NCI-H2081 treated with DMSO at 0.1 percent for 48 hours (cell line): ENCODE data around the gene ANKDD1B.
"Not testable (repeated sequence)": the region's sequence is repeated elsewhere in the genome, so short reads cannot be mapped to it uniquely, and the experiment has no call there.

Experiments used
- DNase-seq: peaks from one replicate; lab custom pipeline; 2025; lab: John Stamatoyannopoulos, UW

The ANKDD1B gene

DNA sequence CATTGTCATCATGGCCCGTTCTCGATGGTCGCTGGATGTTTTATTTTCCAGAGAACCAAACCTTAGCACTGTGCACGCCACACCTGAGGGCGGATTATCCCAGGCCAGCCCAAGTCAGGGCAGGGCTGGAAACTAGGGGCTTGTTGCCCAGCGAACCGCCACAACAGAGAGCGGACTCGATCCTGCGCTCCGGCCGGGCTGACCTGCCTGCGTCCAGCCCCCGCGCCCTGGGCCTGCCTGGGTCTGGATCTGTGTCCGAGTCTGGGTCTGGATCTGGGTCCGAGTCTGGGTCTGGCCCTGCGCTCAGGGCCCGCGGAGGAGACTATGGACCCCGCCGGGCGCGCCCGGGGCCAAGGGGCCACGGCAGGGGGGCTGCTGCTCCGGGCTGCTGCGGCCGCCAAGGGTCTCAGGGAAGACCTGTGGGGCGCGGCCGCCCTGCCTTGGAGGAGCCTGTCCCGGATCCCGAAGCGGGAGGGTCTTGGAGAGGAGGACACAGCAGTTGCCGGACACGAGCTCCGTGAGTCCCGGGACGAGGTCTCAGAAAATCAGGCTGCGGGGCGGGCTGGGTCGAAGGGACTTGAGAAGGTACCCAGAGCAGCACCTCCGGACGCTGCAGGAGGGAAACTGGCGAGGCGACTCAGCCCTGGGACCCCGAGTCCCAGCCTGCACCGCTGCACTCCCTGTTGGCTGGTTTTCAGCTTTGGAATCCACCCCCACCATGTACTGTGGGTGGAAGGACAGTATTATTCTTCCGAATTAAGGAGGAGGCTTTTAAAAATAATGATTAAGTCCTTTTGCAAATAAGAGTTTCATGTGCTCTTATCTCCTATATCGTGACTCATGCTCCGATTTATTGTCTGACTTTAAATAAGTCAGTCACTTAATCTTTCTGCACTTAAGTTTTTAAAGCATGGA, at the start of gene ANKDD1B:
Gene ANKDD1B, plus strand, starts transcription at position 143 of the 915 bp plus-strand sequence. Its CDS starts 182 bp downstream, at position 325.
- no peak for DNase-seq

GRCh38 chr5:75565991-75566709, 45.1 kb upstream of the ANKDD1B start:
- not testable (repeated sequence) for DNase-seq

- DNase-seq, result no peak
Measured at GRCh38 chr5:75566710-75567309, 44.4 kb upstream of the ANKDD1B start.

DNA sequence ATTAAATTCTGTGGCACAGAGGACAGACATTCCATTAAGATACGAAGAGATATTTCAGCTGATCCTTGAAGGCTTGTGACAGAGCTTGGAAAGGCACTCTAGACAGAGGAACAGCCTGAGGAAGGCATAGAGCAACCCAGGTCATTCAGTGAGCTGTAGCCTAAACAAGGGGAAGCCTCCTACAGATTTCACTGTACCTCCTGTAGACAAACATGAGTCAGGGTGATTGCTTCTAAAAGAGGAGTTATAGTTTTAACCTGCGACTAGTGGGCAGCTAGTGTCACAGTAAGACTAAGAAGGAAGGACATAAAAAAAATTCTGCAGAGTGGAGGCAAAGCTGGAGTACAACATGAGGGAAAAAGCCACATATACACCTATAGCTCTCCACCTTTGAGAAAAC, 43.5 kb upstream of the ANKDD1B start:
- no peak for DNase-seq

GRCh38 chr5:75568202-75568601, 43.1 kb upstream of the ANKDD1B start:
- DNase-seq, result no peak

- DNase-seq, result no peak
Measured at GRCh38 chr5:75571547-75571946, 39.7 kb upstream of the ANKDD1B start.

DNA sequence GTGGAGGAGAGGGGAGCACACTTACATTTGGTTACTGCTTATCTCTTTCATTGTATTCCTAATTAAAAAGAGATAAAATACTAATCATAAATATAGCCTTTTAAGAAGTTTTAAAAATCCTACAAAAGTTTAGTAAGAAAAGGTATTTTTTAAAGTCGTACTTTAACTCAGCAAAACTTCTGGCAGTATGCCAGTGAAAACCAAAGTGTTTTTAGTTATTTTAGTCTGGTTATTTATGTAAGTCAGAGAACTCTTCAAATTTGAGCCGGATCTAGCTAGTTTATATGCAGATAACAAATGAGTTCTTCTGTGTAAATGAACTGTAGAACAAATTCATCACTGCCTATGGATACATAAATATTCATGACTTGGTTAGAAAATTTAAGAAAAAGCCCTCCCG, 36.5 kb upstream of the ANKDD1B start:
- no peak for DNase-seq

- DNase-seq, result not testable (repeated sequence)
Measured at GRCh38 chr5:75578280-75578679, 33.0 kb upstream of the ANKDD1B start.

DNA sequence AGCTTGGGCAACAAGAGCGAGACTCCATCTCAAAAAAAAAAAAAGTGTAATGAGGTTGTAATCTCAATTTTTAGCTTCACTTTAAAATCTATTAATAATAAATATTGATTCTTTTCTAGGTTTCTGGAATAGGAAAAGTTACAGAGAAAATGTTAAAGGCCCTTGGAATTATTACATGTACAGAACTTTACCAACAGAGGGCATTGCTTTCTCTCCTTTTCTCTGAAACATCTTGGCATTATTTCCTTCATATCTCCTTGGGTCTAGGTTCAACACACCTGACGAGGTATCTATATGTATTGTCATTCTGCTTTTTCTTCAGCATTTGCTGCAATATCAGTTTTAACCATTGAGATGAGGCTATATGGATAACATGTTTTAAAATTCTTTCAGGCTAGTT, 26.6 kb upstream of the ANKDD1B start:
- no peak for DNase-seq

- DNase-seq, result no peak
Measured at GRCh38 chr5:75588666-75589065, 22.6 kb upstream of the ANKDD1B start.

DNA sequence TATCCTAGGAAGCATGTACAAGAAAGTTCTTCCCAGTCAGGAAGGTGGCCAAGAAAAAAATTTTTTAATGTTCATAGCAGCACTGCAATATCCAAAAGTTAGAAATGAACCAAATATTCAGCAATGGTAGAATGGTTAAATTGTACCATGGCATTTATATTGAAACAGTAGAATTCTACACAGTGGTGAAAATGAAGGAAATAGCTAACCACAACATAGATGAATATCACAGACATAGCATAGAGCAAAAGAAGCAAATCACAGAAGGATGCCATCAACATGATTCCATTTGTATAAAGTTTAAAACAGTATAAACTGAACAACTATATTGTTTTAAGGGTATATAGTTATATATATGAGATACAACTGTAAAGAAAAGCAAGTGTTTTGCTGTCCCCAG, 10.7 kb upstream of the ANKDD1B start:
- DNase-seq, result no peak

DNA sequence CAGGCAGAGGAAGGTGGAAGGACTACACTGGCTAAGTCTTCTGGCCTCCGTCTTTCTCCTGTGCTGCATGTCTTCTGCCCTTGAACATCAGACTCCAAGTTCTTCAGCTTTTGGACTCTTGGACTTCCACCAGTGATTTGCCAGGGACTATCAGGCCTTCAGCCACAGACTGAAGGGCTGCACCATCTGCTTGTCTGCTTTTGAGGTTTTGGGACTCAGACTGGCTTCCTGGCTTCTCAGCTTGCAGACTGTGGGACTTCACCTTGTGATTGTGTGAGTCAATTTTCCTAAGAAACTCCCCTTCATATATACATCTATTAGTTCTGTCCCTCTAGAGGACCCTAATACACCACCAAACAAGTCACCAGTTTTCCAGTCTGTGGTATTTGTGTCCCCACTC, 9.7 kb upstream of the ANKDD1B start:
- no peak for DNase-seq

GRCh38 chr5:75601996-75602395, 9.3 kb upstream of the ANKDD1B start:
- no peak for DNase-seq

DNA sequence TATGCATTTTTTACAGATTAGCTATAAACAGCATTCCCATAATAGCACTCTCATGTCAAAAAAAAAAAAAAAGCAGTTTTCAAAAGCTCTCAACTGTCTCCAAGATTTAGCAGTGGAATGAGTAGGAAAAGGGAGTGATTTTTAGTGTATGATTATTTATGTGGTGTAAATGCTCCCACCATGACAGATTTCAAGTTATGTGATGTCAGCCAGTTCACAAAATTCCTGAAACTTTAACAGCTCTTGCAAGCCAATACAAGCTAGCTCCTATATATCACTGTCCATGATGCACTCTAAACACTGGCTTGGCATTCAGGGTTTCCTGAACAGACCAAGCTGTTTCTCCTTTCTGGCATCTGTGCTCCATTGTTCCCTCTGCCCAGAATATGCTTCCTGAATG, 7.9 kb upstream of the ANKDD1B start:
- DNase-seq, result no peak

DNA sequence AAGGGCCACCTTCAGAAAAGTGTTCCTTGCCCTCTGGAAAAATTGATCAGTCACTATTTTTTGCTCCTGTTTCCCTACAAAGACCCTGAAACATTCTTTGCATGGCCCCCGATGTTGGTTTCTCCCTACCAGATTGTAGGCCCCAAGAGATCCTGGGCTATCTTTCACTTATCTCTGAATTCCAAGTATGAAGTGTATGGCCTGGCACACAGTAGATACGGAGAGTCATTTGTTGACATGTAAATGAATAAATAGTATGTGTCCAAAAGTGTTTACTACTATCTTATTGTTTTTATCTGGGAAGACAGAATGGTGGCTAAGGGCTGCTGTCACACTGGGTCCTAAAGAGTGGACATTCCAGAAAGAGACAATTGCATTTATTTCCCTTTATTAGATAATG, 7.4 kb upstream of the ANKDD1B start:
- DNase-seq, result no peak

DNA sequence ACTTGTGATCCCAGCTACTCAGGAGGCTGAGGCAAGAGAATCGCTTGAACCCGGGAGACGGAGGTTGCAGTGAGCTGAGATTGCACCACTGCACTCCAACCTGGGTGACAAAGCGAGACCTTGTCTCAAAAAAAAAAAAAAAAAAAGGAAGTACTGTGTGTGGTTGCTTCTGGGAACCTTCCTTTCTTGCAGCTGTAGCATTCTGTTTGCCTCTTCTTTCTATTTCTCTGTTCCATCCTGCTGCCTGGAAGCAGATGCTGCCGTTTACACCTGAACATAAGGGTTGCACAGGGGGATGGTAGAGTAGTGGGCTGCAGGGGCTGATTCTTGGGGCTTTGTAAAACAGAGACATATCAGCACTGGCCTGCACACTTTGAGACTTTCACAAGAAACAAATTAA, 3.9 kb upstream of the ANKDD1B start:
- DNase-seq, result not testable (repeated sequence)

- DNase-seq, result no peak
Measured at GRCh38 chr5:75608870-75609269, 2.4 kb upstream of the ANKDD1B start.

GRCh38 chr5:75610201-75610600, 1.1 kb upstream of the ANKDD1B start:
- DNase-seq, result no peak

DNA sequence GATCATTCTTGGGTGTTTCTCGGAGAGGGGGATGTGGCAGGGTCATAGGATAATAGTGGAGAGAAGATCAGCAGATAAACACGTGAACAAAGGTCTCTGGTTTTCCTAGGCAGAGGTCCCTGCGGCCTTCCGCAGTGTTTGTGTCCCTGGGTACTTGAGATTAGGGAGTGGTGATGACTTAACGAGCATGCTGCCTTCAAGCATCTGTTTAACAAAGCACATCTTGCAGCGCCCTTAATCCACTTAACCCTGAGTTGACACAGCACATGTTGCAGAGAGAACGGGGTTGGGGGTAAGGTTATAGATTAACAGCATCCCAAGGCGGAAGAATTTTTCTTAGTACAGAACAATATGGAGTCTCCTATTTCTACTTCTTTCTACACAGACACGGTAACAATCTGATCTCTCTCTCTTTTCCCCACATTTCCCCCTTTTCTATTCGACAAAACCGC, 368 bp upstream of the ANKDD1B start:
- not testable (repeated sequence) for DNase-seq

- no peak for DNase-seq
Measured at GRCh38 chr5:75612226-75612569, 945 bp downstream of the ANKDD1B start.

DNA sequence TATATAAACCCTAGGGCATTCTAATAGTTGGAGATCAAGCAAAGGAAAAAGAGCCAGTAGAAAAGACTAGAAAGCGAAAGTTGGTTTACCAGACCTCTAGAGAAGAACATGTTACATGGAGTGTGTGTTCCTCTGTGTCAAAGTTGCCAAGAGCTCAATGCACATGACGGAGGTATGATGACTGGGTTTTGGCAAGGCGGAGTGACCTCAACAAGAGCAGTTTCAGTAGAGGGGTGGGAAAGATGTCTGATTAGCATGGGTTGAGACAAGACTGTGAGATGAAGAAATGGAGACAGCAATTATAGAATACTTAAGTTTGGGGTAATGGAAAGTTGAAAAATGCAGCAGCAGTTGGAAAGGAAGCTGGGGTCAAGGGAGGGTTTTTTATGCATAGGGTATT, 1.6 kb downstream of the ANKDD1B start:
- DNase-seq, result no peak

- no peak for DNase-seq
Measured at GRCh38 chr5:75614176-75614575, 2.9 kb downstream of the ANKDD1B start.

DNA sequence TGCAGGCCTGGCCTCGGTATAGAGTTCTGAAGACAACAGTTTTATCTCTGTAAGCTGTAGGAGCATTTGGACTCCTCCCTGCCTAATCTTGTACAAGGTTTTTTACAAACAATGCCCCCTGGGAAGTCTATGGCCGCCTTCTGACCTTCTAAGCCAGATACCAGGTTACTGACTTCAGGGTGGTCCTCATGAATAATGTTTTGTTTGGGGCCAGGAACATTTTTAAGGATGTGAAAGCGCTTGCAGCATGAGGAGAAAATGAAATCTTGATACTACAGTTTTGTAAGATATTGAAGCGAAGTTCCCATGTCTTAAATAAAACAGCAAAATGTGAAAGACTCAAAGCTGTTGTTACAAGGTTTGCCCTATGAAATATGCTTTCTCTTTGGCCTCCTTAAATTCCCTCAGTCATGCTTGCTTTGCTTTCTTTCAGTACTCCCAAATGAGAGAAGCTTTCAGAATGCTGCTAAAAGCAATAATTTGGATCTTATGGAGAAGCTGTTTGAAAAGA, 5.2 kb downstream of the ANKDD1B start:
- no peak for DNase-seq
